HG02588 (cell line): ENCODE measurements around the gene LAMC3.

ENCODE experiments used
- ATAC-seq: cut with Tn5 transposase; IDR thresholded peaks from one replicate; pipeline ENCODE4 v1.9.1; 2021; ENCODE audit warnings: mild to moderate bottlenecking, moderate library complexity; ENCODE audit not compliant: unreplicated experiment

LAMC3 gene

DNA sequence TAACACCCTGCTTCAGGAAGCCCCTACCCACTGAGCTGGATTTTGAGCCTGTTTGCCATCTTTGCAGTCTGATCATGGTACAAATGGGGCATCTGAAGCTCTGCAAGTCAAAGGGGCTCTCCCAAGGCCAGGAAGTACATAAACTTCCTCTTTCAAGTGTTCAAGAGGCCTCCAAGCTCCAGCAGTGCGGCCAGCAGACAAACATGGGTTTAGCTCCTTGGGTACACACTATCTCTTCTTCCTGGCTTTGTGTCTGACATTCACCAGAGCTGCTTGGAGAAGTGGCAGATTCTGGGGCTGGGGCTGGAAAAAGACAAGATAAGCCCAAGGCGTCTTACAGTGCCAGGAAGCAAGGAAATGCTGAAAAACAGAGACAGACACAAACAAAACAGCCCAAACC, 34.1 kb downstream of the LAMC3 start:
- no peak for ATAC-seq

DNA sequence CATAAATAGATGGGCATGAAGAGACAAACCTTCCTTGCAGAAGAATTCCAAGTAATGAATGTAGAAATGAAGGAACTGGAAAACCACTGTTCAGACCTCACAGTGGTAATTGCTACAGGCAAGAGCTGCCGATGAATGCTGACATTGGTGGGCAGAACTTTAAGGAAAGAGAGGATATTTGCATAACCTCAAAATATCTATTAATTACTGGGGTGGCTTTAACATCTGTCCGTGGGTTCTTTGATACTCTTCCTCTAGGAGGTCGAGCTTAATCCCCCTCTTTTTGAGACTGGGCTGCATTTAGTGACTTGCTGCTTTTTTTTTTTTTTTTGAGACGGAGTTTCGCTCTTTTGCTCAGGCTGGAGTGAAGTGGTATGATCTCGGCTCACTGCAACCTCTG, 34.7 kb downstream of the LAMC3 start:
- no peak for ATAC-seq

DNA sequence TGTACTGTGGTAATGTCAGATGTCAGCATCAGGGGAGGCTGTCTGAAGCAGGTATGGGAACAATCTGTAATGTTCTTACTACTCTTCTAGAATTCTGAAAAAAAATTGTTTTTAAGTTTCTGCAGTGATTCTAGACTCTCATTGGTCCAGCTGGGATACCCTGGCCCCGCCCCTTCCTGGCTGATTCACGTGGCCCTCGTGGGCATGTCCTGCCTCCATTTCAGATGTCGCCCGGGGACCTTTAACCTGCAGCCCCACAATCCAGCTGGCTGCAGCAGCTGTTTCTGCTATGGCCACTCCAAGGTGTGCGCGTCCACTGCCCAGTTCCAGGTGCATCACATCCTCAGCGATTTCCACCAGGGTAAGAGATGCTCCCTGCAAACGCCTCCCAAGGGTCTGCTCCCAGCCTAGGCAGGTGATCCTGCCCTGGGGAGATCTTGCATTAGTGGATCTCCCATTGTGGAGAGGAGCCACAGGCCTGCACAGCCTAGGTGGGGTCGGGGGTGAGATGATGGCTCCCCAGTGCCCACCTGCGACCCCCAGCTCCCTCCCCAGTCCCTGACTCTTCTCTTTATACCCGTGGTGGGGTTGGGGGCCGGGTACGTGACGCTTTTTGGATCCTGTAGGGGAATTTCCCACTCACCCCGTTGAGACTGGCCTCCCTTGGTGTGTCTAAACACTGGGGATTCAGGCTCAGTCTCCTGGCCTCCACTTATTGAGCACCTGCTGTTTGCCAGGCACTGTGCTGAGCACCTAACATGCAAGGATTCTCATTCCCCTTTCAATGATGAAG, 36.5 kb downstream of the LAMC3 start:
- no peak for ATAC-seq

DNA sequence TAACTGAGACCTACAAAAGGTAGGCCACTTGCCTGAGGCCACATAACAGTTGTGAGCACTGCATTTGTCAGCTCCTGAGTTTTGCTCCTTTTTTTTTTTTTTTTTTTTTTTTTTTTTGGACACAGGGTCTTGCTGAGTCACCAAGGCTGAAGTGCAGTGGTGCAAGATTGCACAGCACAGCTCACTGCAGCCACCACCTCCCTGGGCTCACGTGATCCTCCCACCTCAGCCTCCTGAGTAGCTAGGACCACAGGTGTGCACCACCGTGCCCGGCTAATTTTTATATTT, 37.1 kb downstream of the LAMC3 start:
- no peak for ATAC-seq

DNA sequence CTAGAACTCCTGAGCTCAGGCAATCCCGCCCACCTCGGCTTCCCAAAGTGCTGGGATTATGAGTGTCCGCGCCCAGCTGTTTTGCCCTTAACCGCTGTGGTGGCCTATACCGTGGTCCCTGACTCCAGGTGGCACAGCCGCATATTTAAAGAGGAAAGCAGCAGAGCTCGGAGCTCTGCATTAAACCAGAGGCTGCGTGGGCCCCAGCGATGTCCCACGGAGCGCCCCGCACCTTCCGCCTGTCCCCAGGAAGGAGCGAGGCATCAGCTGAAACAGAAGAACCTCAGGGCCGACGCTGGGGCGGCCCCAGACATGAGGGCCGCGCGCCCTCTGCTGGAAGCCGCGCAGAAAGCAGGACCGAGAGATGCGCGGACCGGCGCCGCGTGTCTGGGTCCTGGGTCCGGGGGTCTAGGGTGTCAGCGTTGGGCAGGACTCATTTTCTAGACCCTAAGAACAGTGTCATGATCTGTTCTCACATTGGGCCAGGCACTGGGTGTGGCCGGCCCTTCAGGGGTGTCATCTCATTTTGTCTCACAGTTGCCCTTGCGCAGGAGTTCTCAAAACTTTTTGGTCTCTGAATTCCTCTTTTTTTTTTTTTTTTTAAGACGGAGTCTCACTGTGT, 37.7 kb downstream of the LAMC3 start:
- no peak for ATAC-seq

DNA sequence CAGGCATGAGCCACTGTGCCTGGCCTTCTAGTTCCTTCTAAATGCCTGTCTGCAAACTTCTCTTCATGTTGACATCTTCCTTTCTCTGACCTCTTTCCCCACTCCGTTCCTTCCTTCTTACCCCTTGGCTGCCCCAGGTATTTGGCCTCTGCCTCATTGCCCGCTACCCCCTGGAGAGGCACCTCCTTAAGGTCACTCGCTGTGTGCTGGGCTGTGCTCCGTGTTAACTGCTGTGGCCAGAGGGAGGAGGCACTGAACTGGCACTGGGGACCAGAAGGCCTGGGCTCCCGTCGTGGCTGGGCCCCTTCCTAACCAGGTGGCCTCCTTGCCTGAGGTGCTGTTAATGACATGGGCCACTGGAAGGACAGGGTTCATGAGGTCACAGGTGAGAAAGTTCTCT, 39.4 kb downstream of the LAMC3 start:
- no peak for ATAC-seq

DNA sequence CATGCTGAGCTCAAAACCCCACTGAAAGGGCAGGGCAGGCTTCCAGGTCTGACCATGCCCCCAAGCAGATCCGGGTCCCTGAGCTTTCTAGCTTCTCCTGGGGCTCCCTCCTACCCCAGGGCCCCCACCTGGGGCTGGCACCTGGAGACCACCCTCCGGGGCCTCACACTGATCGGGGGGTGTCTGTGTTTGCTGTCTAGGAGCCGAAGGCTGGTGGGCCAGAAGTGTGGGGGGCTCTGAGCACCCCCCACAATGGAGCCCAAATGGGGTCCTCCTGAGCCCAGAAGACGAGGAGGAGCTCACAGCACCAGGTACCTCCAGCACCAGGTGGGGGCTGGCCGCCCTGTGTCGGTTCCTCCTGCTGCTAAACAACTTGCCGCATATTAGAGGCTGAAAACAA, 39.8 kb downstream of the LAMC3 start:
- no peak for ATAC-seq

DNA sequence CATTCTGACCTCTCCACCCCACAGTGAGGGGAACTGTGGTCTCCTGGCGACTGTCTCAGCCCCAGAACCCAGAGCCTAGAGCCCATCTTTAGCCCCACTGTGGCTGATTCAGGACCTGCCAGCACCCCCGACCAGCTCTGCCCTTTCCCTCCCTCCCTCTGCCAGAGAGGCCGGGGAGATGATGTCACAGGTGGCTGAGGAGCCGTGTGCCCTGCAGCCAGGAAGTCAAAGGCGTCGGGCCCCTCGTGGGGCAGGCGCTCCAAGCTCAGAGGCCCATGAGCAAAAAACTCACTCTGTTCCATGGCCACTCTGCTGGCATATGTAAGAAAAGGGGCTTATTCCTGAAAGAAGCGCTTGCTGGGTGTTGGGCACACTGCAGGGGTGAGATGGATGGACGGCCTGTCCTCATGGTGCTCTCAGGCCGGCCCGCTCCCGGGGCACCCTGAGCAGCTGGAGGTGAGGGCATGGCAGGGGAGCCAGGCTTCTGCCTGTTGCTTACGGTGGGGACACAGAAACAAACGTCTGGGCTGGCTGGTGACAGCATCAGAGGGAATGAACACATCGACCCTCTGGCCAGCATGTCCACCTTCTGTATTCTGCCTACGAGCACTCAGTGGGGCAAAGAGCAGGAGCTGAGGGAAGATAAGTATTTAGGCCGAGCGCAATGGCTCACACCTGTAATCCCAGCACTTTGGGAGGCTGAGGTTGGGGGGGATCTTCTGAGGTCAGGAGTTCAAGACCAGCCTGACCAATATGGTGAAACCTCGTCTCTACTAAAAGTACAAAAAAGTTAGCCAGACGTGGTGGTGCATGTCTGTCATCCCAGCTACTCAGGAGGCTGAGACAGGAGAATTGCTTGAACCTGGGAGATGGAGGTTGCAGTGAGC, 41.1 kb downstream of the LAMC3 start:
- no peak for ATAC-seq

DNA sequence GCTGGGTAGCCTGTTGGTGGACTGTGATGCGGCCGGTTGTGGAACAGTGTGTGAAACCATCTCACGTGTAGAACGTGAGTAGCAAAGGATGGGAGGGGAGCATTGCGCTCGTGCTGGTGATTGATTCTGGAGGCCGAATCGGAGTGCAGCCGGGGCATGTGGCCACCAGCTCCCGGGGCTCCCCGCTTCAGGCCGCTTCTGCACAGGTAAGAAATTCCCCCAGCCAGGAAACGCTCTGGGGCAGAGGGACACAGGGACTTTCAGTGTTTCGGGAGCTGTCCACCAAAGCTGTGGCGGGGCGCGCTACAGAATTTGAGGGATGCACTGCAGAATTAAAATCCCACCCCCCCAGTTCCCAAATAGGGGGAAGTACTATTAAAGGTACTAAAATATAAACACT, 41.9 kb downstream of the LAMC3 start:
- ATAC-seq = no peak

DNA sequence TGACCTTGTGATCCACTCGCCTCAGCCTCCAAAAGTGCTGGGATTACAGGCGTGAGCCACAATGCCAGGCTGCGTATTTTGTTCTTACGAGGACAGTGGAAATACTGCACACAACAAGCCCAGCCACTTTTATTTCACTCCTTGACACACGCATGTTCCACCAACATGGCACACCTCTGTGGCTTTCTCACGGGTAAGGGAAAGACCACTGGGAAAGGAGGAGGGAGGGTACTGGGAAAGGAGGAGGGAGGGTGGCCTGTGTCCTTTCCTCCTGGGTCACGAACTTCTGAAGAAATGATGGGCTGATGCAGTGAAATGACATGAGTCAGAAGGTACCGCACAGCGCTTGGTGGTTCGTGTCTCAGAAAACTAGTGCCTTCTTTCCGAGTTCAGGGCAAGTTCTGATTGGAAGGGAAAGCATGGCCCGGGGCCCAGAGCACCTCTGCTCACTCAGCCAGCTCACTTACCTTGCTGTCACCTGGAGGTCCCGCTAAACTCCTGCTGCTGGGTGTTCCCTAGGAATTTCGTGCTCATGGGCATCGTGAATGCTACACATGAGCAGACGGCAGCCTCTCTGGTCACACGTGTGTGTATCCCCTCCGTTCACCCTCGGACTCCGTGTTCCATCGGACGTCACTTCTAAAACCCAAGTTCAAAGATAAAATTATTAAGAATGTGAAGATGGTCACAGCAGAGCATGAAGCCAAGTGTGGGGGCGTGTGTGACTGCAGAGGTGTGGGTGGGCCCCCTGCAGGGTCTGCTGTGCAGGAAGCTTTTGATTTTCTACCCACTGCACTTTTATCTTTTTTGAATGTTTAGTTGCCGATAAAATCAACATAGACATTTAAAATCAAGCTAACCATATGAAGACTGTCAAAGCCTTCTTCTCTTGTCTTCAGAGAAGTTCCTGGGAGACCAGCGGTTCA, 42.9 kb downstream of the LAMC3 start:
- ATAC-seq = no peak

DNA sequence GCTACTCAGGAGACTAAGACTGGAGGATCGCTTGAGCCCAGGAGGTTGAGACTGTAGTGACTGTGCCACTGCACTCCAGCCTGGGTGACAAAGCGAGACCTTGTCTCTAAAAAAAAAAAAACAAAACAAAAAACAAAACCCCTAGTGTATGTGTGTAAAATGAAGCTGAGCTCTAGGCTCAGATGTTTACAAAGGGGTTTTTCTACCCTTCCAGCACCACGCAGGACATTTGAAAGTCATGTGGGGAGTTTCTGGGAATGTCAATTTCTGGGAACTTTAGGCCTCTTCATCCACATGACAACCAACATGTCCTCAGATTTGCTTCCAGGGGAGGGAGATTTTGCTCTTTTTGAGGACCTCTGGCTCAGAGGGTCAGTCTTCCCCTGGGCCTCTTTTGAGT, 44.9 kb downstream of the LAMC3 start:
- ATAC-seq = no peak

DNA sequence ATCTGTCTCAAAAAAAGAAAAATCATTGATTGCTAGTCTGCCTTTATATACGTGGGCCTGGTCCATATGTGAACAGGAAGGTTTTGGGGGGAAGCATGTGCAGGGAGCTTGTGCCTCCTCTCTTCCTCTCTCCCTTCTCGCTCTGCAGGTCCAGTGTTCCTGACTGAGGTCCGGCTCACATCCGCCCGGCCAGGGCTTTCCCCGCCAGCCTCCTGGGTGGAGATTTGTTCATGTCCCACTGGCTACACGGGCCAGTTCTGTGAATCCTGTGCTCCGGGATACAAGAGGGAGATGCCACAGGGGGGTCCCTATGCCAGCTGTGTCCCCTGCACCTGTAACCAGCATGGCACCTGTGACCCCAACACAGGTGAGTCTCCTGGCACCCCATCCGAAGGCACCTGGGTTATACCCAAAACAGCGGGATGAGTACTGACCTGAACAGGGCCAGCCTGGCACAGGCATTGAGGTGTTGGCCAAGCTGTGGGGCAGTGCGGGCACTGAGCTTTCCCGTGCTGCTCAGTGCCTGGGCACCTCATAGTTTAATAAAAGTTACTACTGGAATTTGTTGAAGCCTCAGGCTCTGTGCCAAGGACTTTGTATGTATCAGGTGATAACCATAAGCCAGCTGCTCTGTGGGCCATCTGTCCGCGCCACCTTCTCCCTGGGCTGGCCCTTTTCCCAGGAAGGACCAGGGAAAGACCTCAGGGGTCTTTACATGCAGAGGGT, 48.0 kb downstream of the LAMC3 start:
- no peak for ATAC-seq

DNA sequence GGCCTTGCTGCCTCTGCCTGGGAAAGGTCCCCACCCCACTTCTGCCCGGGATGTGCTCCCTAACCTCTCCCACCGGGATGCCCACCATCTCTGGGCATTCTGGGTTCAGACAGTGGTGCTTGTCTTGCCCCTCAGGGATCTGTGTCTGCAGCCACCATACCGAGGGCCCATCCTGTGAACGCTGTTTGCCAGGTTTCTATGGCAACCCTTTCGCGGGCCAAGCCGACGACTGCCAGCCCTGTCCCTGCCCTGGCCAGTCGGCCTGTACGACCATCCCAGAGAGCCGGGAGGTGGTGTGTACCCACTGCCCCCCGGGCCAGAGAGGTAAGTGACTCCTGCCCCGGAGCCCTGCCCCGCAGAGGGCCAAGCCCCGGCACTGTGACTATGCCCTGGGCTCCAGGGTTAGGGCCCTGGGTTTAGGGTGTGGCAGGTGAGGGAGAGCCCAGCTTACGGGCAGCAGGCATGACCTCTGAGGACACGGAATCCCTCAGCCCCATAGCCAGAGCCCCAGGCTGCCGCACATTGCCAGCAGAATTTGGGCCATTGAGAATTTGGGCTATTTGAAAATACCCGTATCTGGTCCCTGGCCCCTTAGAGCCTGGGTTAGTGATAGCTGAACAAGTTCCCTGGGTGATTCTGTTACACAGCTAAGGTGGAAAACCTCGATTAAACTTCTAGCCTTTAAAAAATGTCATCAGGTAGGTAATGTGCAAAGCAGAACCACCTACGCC, 52.1 kb downstream of the LAMC3 start:
- ATAC-seq = no peak

DNA sequence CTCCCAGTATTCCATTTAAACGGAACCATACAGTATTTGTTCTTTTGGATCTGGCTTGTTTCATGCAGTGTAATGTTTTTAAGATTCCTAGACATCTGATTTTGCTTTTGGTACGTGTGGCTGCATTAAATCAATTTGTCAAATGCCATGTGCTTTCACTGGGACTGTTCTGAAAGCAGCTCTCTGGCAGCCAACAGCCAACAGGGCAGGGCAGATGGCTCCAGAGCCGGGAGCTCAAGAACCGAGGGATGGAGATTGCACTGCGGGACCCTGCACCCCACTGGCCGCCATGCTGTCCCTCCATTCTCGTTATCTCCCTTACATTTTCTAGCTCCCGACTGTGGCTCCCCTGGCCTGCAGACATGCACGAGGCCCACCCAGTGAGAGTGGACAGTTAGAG, 54.0 kb downstream of the LAMC3 start:
- ATAC-seq = no peak

DNA sequence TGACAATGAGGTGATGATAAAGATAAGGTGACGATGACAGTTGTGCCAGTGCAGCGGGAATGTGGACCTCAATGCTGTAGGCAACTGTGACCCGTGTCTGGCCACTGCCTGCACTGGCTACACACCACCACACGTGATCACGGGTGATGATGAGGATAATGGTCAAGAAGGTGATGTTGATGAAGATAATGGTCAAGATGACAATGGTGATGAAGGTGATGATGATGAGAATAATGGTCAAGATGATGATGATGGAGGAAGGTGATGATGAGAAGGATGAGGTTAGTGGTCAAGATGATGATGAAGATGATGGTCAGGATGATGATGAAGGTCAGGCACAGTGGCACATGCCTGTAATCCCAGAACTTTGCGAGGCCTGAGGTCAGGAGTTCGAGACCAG, 56.6 kb downstream of the LAMC3 start:
- no peak for ATAC-seq

DNA sequence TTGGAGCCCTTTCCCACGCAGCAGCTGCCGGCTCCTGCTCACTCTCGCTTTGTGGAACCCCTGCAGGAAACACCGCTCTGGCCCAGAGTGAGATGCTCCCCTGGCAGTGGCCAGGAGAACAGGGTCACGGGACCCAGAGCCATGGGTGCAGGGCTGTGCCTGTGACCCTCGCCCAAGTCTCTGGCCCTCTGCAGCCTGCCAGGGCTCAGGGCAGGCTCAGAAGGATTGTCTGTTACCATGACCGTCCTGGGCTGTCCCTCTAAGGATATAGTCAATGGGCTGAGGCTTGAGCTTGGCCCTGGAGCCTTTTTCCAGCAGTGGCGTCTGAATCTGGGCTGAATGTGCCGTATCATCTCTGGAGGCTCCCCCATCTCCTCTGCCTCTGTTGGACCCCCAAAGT, 58.7 kb downstream of the LAMC3 start:
- ATAC-seq = no peak

DNA sequence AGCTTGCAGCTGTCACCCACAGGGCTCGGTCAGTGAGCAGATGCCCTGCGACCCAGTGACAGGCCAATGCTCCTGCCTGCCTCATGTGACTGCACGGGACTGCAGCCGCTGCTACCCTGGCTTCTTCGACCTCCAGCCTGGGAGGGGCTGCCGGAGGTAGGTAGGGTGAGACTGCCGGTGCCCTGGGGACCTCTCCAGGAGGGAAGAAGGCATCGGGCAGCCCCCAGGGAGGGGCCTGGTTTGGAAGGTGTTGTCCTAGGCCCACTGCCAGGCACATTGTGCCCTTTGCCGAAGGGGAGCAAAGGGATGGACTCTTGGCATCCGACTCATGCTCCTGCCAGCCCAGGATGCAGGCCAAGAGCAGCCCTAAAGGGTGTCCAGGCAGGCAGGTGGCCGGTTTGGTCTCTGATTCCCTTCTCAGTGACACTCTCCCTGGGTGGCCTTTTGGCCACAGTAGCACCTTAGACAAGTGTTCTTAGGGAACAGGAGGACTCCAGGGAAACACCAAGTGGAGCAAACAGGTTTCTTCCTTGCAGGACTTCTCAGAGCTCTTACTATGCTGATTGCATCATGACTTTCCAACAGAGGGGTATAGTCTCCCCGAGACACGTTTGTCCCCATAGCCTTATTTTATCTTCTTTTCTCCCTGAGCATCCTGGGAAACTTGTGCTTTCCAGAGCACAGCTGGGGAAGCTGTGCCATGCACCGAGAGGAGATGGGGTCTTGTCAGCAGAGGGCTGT, 59.3 kb downstream of the LAMC3 start:
- no peak for ATAC-seq

DNA sequence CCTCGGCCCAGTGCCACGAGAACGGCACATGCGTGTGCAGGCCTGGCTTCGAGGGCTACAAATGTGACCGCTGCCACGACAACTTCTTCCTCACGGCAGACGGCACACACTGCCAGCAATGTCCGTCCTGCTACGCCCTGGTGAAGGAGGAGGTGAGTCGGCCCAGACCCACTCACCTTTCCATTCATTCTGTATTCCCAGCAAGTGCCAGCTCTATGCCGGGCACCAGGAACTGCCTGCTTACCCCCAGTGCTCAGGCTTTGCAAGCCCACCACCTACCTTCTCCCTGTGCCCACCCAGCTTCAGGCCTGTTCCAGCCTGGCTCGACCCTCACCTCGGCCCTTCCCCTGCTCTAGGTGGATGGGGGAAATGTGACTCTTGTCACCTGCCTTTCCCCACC, 60.7 kb downstream of the LAMC3 start:
- ATAC-seq = no peak
